GM23338 (cell line): ENCODE results near the gene PVALB. TPM values are rescaled to one million over a fixed set of nuclear protein-coding genes. Genes with fewer than 3 reads are reported as not detected.

Experiments used
- ATAC-seq: fragments of 200-7000 bp; cut with Tn5 transposase; 3 replicates; pipeline ENCODE4 v1.9.1; 2020
- DNase-seq: peaks from one replicate; pipeline ENCODE4 v3.0.0-alpha.2; 2015; ENCODE audit warnings: low spot score
- H2AFZ ChIP-seq: fragments of 200-600 bp; sonication (generic); 2 replicates; pipeline ENCODE4 v1.8.0; 2016; ENCODE audit warnings: antibody characterized with exemption, mild to moderate bottlenecking, moderate library complexity
- H3F3A ChIP-seq: fragments of 200-600 bp; sonication (generic); replicated peaks from 2 replicates; pipeline ENCODE4 v1.8.0; 2017; ENCODE audit warnings: antibody characterized with exemption, mixed run types, low read depth
- H3K27ac ChIP-seq: fragments of 200-600 bp; sonication (generic); 2 replicates; pipeline ENCODE4 v1.6.1; 2016; ENCODE audit warnings: low read depth
- H3K27me3 ChIP-seq: fragments of 200-600 bp; sonication (generic); 2 replicates; pipeline ENCODE4 v1.8.0; 2016; ENCODE audit warnings: mild to moderate bottlenecking, mixed run types, moderate library complexity; ENCODE audit not compliant: insufficient read depth
- H3K36me3 ChIP-seq: fragments of 200-600 bp; sonication (generic); 2 replicates; pipeline ENCODE4 v1.8.0; 2016; ENCODE audit warnings: mild to moderate bottlenecking; ENCODE audit not compliant: insufficient read depth
- H3K4me1 ChIP-seq: fragments of 200-600 bp; sonication (generic); 2 replicates; pipeline ENCODE4 v1.8.0; 2016; ENCODE audit warnings: mild to moderate bottlenecking, moderate library complexity; ENCODE audit not compliant: insufficient read depth
- H3K4me2 ChIP-seq: fragments of 200-600 bp; sonication (generic); 2 replicates; pipeline ENCODE4 v1.7.1; 2017; ENCODE audit warnings: mixed run types
- H3K4me3 ChIP-seq: fragments of 200-600 bp; sonication (generic); 2 replicates; pipeline ENCODE4 v1.6.1; 2016; ENCODE audit warnings: mixed run types
- H3K79me2 ChIP-seq: fragments of 200-600 bp; sonication (generic); replicated peaks from 2 replicates; pipeline ENCODE4 v1.8.0; 2017; ENCODE audit warnings: mild to moderate bottlenecking; ENCODE audit not compliant: insufficient read depth
- H3K9me2 ChIP-seq: fragments of 200-600 bp; sonication (generic); 2 replicates; pipeline ENCODE4 v1.8.0; 2017; ENCODE audit not compliant: insufficient read depth
- H4K20me1 ChIP-seq: fragments of 200-600 bp; sonication (generic); replicated peaks from 2 replicates; pipeline ENCODE4 v1.8.0; 2017; ENCODE audit warnings: mild to moderate bottlenecking; ENCODE audit not compliant: insufficient read depth
- H3K27ac Mint-ChIP-seq: 2 replicates; pipeline ENCODE4 v1.8.0; 2020; ENCODE audit warnings: inconsistent platforms, mild to moderate bottlenecking, moderate library complexity, mixed read lengths
- H3K27me3 Mint-ChIP-seq: 3 replicates; pipeline ENCODE4 v1.8.0; 2022; ENCODE audit warnings: low read depth, mild to moderate bottlenecking, moderate library complexity, mixed read lengths, inconsistent platforms; ENCODE audit not compliant: insufficient read depth, poor library complexity
- H3K36me3 Mint-ChIP-seq: 3 replicates; pipeline ENCODE4 v1.8.0; 2021; ENCODE audit warnings: low read depth, mild to moderate bottlenecking, inconsistent platforms, moderate library complexity, mixed read lengths
- H3K4me1 Mint-ChIP-seq: 3 replicates; pipeline ENCODE4 v1.8.0; 2020; ENCODE audit warnings: mild to moderate bottlenecking, inconsistent platforms, mixed read lengths
- H3K4me3 Mint-ChIP-seq: 3 replicates; pipeline ENCODE4 v1.8.0; 2021; ENCODE audit warnings: moderate library complexity, mild to moderate bottlenecking, inconsistent platforms, mixed read lengths
- H3K9me3 Mint-ChIP-seq: 3 replicates; pipeline ENCODE4 v1.8.0; 2020; ENCODE audit warnings: moderate library complexity, mild to moderate bottlenecking, inconsistent platforms, mixed read lengths
- CREB1 ChIP-seq: fragments of 250-450 bp; sonication (Bioruptor Pico); IDR thresholded peaks from 2 replicates; pipeline ENCODE4 v1.5.0; 2020; ENCODE audit warnings: low read depth, mild to moderate bottlenecking, moderate library complexity
- NANOG ChIP-seq: IDR thresholded peaks from 2 replicates; pipeline ENCODE4 v1.6.1; 2016; ENCODE audit warnings: antibody characterized with exemption, borderline replicate concordance
- STAT1 ChIP-seq: IDR thresholded peaks from one replicate; pipeline ENCODE4 v1.6.1; 2016; ENCODE audit warnings: antibody characterized with exemption; ENCODE audit not compliant: unreplicated experiment
- ZNF114 ChIP-seq: fragments of 250-450 bp; sonication (Bioruptor Pico); IDR thresholded peaks from 2 replicates; pipeline ENCODE4 v1.5.0; 2020; ENCODE audit warnings: mild to moderate bottlenecking, moderate library complexity
- polyA plus RNA-seq: library from polyadenylated mRNA; unstranded; fragments of >200 nt; fragmentation: Nextera tagmentation; extraction: Ambion mirVana; gene quantifications from 2 replicates; pipeline ENCODE4 v1.2.1, GENCODE V29; 2016
- total RNA-seq: library from RNA; depleted of rRNA; stranded (reverse); fragments of >200 nt; shearing (Covaris generic); gene quantifications from 2 replicates; pipeline ENCODE4 v1.2.3, GENCODE V29; 2014
- TF ChIP-seq, protein P1 (sequence below), 2 experiments: fragments of 200-600 bp in 1 of 2; sonication (generic) in 1 of 2; conservative IDR thresholded peaks; 2 replicates each; pipeline versions ENCODE4 v1.5.1 to v1.6.1; 2016 to 2017; ENCODE audit warnings: antibody characterized with exemption in 2 of 2, low read depth in 2 of 2, mild to moderate bottlenecking in 2 of 2, moderate library complexity in 1 of 2
- TF ChIP-seq, protein P2 (sequence below): fragments of 250-450 bp; sonication (Bioruptor Pico); IDR thresholded peaks from 2 replicates; pipeline ENCODE4 v1.5.0; 2020; ENCODE audit warnings: mild to moderate bottlenecking, moderate library complexity

PVALB gene
- total and polyA plus RNA-seq, 2 experiments from 2014 or later: 7.9 TPM; not detected in 1

DNA sequence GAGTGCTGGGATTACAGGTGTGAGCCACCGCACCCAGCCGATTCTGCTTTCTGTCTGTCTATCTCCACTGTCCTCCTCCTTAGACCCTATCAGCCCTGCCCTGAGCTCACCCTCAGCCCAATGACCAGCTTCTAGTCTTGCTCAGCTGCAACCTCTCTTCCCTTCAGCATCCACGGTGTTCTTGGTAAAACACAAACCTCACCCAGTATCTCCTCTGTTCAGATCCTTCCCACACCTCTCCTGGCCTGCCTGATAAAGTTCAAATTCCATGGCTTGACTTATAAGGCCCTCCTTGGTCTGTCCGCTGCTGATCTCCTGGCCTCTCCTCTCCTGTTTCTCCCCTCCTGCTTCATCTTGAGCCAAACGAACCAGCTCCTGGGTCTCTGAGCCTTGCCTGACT, 29.4 kb upstream of the PVALB start:
- H3K4me1 ChIP-seq: no peaks in the 10 kb centered on the region
- H3K4me3 Mint-ChIP-seq: no peak overlapping the region
- no peak for TF ChIP-seq ZNF114 (CRISPR knock-in tag)
- no peak for TF ChIP-seq NANOG
- TF ChIP-seq, protein P1, sequence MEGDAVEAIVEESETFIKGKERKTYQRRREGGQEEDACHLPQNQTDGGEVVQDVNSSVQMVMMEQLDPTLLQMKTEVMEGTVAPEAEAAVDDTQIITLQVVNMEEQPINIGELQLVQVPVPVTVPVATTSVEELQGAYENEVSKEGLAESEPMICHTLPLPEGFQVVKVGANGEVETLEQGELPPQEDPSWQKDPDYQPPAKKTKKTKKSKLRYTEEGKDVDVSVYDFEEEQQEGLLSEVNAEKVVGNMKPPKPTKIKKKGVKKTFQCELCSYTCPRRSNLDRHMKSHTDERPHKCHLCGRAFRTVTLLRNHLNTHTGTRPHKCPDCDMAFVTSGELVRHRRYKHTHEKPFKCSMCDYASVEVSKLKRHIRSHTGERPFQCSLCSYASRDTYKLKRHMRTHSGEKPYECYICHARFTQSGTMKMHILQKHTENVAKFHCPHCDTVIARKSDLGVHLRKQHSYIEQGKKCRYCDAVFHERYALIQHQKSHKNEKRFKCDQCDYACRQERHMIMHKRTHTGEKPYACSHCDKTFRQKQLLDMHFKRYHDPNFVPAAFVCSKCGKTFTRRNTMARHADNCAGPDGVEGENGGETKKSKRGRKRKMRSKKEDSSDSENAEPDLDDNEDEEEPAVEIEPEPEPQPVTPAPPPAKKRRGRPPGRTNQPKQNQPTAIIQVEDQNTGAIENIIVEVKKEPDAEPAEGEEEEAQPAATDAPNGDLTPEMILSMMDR (conservative IDR thresholded peaks at IDR 0.05; ENCODE audit: low read depth in 2 of 2): no peak
- TF ChIP-seq, protein P2, sequence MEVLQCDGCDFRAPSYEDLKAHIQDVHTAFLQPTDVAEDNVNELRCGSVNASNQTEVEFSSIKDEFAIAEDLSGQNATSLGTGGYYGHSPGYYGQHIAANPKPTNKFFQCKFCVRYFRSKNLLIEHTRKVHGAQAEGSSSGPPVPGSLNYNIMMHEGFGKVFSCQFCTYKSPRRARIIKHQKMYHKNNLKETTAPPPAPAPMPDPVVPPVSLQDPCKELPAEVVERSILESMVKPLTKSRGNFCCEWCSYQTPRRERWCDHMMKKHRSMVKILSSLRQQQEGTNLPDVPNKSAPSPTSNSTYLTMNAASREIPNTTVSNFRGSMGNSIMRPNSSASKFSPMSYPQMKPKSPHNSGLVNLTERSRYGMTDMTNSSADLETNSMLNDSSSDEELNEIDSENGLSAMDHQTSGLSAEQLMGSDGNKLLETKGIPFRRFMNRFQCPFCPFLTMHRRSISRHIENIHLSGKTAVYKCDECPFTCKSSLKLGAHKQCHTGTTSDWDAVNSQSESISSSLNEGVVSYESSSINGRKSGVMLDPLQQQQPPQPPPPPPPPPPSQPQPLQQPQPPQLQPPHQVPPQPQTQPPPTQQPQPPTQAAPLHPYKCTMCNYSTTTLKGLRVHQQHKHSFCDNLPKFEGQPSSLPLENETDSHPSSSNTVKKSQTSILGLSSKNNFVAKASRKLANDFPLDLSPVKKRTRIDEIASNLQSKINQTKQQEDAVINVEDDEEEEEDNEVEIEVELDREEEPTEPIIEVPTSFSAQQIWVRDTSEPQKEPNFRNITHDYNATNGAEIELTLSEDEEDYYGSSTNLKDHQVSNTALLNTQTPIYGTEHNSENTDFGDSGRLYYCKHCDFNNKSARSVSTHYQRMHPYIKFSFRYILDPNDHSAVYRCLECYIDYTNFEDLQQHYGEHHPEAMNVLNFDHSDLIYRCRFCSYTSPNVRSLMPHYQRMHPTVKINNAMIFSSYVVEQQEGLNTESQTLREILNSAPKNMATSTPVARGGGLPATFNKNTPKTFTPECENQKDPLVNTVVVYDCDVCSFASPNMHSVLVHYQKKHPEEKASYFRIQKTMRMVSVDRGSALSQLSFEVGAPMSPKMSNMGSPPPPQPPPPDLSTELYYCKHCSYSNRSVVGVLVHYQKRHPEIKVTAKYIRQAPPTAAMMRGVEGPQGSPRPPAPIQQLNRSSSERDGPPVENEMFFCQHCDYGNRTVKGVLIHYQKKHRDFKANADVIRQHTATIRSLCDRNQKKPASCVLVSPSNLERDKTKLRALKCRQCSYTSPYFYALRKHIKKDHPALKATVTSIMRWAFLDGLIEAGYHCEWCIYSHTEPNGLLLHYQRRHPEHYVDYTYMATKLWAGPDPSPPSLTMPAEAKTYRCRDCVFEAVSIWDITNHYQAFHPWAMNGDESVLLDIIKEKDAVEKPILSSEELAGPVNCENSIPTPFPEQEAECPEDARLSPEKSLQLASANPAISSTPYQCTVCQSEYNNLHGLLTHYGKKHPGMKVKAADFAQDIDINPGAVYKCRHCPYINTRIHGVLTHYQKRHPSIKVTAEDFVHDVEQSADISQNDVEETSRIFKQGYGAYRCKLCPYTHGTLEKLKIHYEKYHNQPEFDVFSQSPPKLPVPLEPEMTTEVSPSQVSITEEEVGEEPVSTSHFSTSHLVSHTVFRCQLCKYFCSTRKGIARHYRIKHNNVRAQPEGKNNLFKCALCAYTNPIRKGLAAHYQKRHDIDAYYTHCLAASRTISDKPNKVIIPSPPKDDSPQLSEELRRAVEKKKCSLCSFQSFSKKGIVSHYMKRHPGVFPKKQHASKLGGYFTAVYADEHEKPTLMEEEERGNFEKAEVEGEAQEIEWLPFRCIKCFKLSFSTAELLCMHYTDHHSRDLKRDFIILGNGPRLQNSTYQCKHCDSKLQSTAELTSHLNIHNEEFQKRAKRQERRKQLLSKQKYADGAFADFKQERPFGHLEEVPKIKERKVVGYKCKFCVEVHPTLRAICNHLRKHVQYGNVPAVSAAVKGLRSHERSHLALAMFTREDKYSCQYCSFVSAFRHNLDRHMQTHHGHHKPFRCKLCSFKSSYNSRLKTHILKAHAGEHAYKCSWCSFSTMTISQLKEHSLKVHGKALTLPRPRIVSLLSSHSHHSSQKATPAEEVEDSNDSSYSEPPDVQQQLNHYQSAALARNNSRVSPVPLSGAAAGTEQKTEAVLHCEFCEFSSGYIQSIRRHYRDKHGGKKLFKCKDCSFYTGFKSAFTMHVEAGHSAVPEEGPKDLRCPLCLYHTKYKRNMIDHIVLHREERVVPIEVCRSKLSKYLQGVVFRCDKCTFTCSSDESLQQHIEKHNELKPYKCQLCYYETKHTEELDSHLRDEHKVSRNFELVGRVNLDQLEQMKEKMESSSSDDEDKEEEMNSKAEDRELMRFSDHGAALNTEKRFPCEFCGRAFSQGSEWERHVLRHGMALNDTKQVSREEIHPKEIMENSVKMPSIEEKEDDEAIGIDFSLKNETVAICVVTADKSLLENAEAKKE (CRISPR knock-in tag): no peak
- TF ChIP-seq CREB1 (CRISPR knock-in tag): no peak
- no peak for TF ChIP-seq STAT1

More for the DNA sequence above, 29.4 kb upstream of the PVALB start:
- no peaks in the 10 kb centered on the region for H4K20me1 ChIP-seq
- Mint-ChIP-seq H3K27me3 (peaks cover 15% of the 10 kb centered on the region), H3K9me3 (no peaks in the 10 kb centered on the region), H3K27ac (no peak overlapping the region), H3K36me3 (no peaks in the 10 kb centered on the region), H3K4me1 (peaks cover 6% of the 10 kb centered on the region; the same call in 2 of the 3 replicates)
- no peaks in the 10 kb centered on the region for H3K27me3 ChIP-seq
- H3K27ac ChIP-seq: no peak overlapping the region
- H3K9me2 ChIP-seq: no peaks in the 10 kb centered on the region
- no peaks in the 10 kb centered on the region for H3K36me3 ChIP-seq
- H2AFZ ChIP-seq: no peak overlapping the region
- no peak overlapping the region for H3K4me2 ChIP-seq
- no peaks in the 10 kb centered on the region for H3K79me2 ChIP-seq
- H3K4me3 ChIP-seq: no peak overlapping the region
- no peak for DNase-seq
- no peak for ATAC-seq
- no peaks in the 10 kb centered on the region for H3F3A ChIP-seq
